GM19351 (cell line): ENCODE measurements around the gene AGFG1.

ENCODE experiments used
- ATAC-seq: cut with Tn5 transposase; IDR thresholded peaks from one replicate; pipeline ENCODE4 v1.9.1; 2021; ENCODE audit warnings: mild to moderate bottlenecking, moderate library complexity; ENCODE audit not compliant: unreplicated experiment

AGFG1 gene

GRCh38 chr2:227461811-227462461 lies 10.0 kb upstream of the AGFG1 start:
- ATAC-seq: peak; percentile 24

- ATAC-seq: peak; percentile 59
Measured at GRCh38 chr2:227462462-227462951, 9.4 kb upstream of the AGFG1 start.

GRCh38 chr2:227462972-227463931 lies 8.7 kb upstream of the AGFG1 start:
- peak; percentile 33 for ATAC-seq

- ATAC-seq: no peak
Measured at GRCh38 chr2:227464361-227464760, 7.6 kb upstream of the AGFG1 start.

GRCh38 chr2:227464851-227465250 lies 7.1 kb upstream of the AGFG1 start:
- no peak for ATAC-seq

- ATAC-seq: no peak
Measured at GRCh38 chr2:227466887-227467600, 4.9 kb upstream of the AGFG1 start.

- ATAC-seq: no peak
Measured at GRCh38 chr2:227471412-227471811, 544 bp upstream of the AGFG1 start.

- ATAC-seq: peak; percentile 66
Measured at GRCh38 chr2:227472265-227473121, 537 bp downstream of the AGFG1 start.

GRCh38 chr2:227473122-227473461 lies 1.1 kb downstream of the AGFG1 start:
- ATAC-seq: no peak

GRCh38 chr2:227473806-227474205 lies 1.9 kb downstream of the AGFG1 start:
- ATAC-seq: no peak

- ATAC-seq: no peak
Measured at GRCh38 chr2:227474410-227474809, 2.5 kb downstream of the AGFG1 start.

GRCh38 chr2:227477291-227477690 lies 5.3 kb downstream of the AGFG1 start:
- no peak for ATAC-seq

GRCh38 chr2:227479865-227480475 lies 8.0 kb downstream of the AGFG1 start:
- peak; percentile 32 for ATAC-seq

- peak; percentile 36 for ATAC-seq
Measured at GRCh38 chr2:227480528-227480927, 8.6 kb downstream of the AGFG1 start.

GRCh38 chr2:227482638-227483340 lies 10.8 kb downstream of the AGFG1 start:
- ATAC-seq: peak; percentile 91

GRCh38 chr2:227485429-227485828 lies 13.5 kb downstream of the AGFG1 start:
- ATAC-seq: no peak

- ATAC-seq: no peak
Measured at GRCh38 chr2:227486688-227487087, 14.7 kb downstream of the AGFG1 start.

- ATAC-seq: no peak
Measured at GRCh38 chr2:227488045-227488444, 16.1 kb downstream of the AGFG1 start.

- ATAC-seq: no peak
Measured at GRCh38 chr2:227491386-227491785, 19.4 kb downstream of the AGFG1 start.
